GM04504 (cell line): Measurements from ENCODE around the gene VSX1.

Source experiments
- DNase-seq: peaks from one replicate; pipeline ENCODE4 v3.0.0-alpha.2; 2012; ENCODE audit warnings: low read depth

Gene VSX1

GRCh38 chr20:25065625-25066338 is 16.2 kb downstream of the VSX1 start:
- no peak for DNase-seq

DNA sequence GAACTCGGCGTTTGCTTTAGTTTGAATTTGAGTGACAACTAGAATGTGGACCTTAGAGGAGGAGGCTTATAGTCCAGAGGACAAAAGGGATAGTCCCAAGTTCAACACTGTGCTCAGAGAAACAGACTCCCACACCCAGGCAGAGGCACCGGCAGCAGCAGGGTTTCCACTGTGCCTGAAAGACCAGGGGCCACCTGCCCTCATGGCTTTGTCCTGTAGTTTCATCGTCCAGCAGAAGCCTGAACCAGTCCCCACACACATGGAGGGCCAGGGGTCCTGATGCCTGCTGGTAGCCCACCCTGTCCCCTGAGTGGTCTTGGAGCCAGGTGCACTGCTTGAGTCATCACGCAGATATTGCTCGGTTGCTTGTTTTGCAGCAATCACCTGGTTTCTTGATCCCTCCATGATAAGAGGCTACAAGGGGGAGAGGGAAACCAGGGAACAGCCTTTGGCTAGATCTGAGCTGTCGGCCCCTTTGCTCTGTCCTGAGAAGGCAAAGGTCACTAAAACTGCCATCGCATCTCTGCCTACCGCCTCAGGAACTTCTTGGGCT is 16.8 kb downstream of the VSX1 start:
- DNase-seq = no peak

GRCh38 chr20:25064561-25065071 is 17.3 kb downstream of the VSX1 start:
- no peak for DNase-seq

DNA sequence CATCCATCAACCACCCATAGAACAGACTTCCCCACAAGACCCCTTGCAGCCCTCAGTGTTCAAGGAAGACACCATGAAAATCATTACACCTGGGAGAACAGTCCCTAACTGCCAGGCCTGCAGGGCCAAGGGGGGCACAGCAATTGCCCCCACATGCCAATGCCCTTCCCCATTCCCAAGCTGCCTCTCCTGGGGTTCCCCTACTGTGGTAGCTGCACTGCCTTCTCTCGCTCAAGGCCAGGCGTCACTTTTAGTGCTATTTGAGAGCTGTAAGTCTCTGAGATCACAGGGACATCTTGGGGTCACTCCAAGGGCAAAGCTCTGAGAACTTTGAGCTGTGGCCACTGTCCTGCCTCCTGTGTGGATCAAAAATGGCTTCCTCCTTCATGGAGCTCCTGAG is 18.0 kb downstream of the VSX1 start:
- no peak for DNase-seq

- no peak for DNase-seq
These were observed 18.4 kb downstream of the VSX1 start for GRCh38 chr20:25063546-25063945.

DNA sequence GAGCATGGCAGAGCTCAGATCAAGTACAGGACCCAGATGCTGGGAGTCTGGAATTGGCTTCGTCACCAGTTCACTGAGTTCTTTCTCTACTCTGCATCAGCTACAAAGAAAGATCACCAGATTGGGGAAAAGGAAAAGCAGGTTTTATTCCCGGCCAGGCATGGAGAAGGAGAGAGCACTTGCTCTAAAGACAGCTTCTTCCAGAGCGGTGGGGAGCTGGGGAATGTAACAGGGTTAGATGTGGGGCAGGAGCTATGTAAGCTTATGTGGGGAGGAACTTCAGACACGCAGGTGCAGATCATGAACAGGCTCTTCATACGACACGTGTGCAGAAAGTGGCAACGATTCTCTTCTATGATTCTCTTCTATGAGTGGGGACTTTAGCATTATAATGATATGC is 19.1 kb downstream of the VSX1 start:
- DNase-seq = no peak

- no peak for DNase-seq
These were observed 20.0 kb downstream of the VSX1 start for GRCh38 chr20:25061821-25062530.

DNA sequence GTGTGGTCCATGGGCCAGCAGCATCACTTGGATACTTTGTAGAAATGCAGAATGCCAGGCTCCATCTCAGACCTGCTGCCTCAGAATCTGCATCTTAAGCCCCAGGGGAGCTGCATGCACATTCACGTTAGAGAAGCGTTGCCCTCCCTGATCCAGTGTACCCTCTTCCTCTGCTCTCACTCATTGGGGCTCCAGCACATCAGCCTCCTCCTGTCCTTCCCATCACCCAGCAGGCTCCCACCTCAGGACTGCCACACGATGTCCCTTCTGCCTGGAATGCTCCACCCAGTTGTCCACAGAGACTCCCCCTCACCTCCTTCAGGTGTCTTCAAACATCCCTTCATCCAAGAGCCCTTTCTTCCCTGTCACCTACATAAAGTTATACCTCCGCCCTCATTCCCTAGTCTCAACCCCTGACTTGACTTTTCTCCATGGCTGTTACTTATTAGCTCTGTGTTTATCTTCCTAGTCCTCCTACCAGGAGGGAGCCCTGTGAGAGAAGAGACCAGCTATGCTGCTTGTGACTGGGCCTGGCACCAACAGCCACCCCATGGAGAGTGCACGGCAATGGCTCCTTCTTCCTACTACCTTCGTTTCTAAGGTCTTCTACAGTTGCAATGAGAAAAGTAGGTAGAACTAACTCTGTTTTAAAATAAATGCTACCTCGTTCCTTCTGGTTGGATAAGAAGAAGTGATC is 20.7 kb downstream of the VSX1 start:
- no peak for DNase-seq

GRCh38 chr20:25059866-25060465 is 22.0 kb downstream of the VSX1 start:
- DNase-seq = no peak

- DNase-seq = no peak
These were observed 22.8 kb downstream of the VSX1 start for GRCh38 chr20:25058847-25059810.

DNA sequence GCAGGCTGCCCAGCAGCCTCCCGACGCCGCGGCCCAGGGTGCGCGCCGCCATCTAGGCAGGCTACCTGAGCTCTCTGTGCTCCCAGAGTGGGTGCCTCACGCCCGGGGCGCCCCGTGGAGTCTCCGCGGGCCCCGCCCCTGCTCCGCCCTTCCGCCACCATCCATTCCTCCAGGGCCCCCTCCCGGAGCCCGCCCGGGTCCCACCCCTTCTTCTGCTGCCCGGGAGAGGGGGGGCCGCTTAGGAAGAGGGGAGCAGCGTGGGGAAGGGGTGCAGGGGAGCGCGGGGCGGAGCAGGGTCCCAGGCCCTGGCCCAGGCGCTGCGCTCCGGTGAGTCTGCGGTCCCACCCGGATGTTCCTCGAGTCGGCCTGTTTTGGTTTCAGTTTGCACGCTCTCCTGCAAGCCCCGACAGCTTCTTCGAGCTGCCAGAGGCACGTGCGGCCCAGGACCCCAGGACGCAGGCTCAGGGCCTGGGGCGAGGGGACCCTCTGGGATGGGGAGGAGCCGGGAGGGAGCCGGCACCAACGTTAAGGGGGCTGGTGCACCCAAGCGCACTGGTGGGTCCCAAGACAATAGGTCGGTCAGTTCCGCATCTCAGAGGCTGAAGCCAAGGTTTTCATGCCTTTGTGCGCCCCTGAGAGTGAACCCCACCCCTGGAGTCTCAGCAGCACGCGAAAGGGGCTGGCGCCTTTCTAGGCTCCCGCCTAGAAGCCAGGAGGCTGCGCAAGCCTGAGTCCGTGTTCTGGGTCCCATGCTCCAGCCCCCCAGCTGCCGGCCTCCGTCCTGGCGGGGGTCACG is 23.7 kb downstream of the VSX1 start, which contains the start of gene ACSS1:
TSS of gene ACSS1 (minus strand) at position 89 of the 796 bp plus-strand sequence. CDS start at position 52, 37 bp downstream.
- DNase-seq = no peak

- no peak for DNase-seq
These were observed 24.5 kb downstream of the VSX1 start for GRCh38 chr20:25057234-25058050.

GRCh38 chr20:25056690-25057233 is 25.2 kb downstream of the VSX1 start:
- DNase-seq = no peak

GRCh38 chr20:25055711-25056495 is 26.0 kb downstream of the VSX1 start:
- DNase-seq = no peak

- no peak for DNase-seq
These were observed 26.8 kb downstream of the VSX1 start for GRCh38 chr20:25054995-25055629.

DNA sequence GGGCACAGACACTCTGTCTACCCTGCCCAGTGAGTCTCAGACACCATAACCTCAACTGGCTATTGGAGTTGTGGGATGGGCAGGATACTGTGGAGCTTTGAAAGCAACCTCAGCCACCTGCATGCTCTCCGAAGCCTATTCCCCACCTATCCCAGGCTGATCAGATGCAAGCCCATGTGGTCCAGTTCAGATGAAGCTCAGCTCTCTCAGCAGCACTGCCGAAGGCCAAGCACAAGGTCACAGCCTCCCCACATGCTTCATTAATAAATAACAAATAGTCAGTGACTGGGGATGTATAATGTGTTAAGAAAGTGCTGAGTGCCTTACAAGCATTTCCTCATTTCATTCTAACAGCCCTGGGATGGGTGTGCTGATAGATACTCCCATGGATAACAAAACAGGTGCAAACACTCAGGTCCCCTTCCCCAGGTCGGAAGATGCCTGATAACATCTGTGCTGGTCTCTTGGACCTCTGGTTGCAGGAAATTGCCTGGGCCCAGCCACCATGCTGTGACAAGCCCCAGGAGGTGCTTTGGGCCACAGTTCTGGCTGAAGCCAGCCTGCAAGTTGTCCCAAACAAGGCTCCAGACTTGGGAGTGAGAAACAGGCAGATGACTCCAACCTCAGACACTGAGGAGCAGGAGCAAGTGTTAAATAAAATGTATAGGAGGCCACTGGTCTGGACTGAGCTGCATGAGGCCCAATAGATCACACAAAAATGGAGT is 27.7 kb downstream of the VSX1 start:
- DNase-seq = no peak
